GM21576 (cell line): ENCODE data around the gene GALNT18.
A peak's percentile ranks its signal among the peaks of the same experiment; 100 is the strongest.

Source experiments
- ATAC-seq: cut with Tn5 transposase; IDR thresholded peaks from one replicate; pipeline ENCODE4 v1.9.1; 2021; ENCODE audit warnings: mild to moderate bottlenecking, moderate library complexity; ENCODE audit not compliant: unreplicated experiment

GALNT18 gene

GRCh38 chr11:11626128-11626527, 4.3 kb upstream of the GALNT18 start:
- ATAC-seq = no peak

DNA sequence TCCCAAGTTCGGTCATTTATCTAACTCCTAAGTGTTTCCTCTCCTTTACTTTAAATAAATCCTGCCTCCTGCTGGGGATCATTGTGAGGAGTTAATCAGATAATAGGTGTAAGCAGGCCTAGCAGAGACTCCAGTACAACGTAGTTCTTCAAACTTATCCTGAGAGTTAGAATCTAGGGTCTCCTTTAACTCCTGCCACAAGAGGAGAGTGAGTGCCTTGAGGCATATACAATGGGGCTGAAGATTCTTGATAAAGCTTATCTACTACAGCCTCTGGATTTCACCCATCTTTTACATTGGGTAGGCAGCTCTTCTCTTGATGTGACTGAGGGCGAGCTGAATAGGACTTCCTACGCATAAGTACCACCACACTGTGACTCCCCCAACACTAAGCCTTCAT, 3.1 kb upstream of the GALNT18 start:
- ATAC-seq = no peak

DNA sequence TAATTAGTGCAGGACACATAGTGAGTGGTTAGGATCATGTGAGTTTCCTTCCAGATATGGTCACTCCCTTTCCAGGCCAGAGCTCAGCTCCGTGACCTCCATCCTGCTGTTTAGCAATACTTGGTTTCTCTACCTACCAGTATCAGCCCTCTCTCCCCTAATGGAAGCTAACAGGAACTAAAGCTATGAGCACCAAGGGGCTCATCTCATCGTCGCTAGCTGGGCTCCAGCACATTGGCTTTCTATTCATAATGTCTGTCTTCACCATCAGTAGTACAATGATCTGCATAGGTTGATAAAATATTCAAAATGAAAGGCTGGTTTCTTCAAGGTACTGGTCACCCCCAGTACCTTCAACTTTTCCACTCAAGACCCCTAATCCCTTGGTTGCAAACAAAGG, 2.4 kb upstream of the GALNT18 start:
- no peak for ATAC-seq

- ATAC-seq = no peak
Measured at GRCh38 chr11:11622772-11623171, 967 bp upstream of the GALNT18 start.

GRCh38 chr11:11622340-11622706, 518 bp upstream of the GALNT18 start:
- no peak for ATAC-seq

GRCh38 chr11:11620921-11621572, 758 bp downstream of the GALNT18 start:
- peak; percentile 14 for ATAC-seq

DNA sequence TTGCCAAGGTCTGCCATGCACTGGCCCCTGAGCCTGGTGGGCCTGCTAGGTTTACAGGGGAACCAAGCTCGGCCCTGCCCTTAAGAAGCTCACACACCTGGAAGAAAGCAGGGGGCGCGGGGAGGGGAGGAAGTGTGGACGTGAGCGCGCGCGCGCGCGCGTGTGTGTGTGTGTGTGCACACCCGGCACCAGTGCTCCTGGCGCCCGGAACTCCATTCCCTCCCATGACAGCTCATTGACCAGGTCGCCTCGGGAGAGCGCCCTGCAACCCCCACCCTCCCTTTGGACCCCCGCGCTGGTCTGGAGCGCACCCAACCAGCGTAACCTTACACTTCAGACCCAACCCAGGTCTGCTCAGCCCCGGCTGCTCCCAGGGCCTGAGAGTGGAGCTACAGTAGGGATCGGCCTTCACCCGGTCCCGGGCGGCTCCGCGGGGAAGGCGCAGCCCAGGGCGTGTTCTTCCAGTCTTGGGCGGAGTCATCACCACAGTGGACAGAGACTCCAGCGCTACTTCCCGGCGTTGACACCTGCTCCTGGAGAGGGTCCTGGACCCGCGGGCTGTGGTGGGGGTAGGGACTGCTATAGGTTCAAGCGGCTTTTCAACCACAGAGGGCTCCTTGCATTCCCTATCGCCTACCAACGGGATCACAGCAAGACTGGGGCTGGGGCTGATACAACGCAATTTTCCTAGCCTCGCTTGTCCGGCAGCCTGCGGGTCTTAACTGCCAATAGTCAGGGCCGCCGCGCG, 1.5 kb downstream of the GALNT18 start:
- ATAC-seq = no peak

DNA sequence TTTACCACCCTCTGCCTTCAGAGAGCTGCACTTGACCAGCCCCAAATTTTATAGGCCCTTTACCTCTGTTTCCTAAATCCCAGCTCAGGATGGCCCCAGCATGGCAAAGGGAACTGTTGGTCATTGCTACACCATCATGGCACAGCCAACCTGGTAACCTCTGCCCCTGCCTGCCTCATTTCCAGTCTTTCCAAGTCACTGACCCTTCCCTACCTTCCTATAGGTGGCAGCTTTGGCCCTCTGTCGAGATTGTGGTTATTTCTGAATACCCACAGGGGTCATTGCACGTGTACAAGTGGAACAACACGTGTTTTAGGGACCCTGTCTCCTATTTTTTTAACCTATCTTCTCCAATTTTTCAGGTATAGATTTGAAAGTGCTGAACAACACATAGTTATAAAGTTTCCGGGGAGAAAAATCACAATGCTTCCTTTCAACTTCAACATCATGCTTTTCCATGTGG, 2.8 kb downstream of the GALNT18 start:
- ATAC-seq = no peak

DNA sequence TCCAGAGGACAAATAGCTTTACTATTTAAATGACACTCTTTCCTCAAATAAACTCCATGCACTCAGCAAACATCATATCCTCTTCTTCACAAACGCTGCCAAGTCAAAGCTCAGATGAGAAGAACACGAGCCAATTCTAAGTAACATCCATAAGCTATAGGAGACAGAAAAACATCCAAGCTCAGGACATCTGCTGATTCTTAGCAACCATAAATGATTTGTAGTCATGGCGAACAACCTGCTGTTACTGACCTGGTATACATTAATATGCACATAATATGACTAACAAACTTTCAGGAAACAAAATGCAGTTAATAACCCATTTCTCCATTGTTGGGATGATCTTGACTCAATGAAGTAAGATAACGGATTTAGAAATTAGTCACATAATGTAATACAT, 6.7 kb downstream of the GALNT18 start:
- ATAC-seq = no peak

DNA sequence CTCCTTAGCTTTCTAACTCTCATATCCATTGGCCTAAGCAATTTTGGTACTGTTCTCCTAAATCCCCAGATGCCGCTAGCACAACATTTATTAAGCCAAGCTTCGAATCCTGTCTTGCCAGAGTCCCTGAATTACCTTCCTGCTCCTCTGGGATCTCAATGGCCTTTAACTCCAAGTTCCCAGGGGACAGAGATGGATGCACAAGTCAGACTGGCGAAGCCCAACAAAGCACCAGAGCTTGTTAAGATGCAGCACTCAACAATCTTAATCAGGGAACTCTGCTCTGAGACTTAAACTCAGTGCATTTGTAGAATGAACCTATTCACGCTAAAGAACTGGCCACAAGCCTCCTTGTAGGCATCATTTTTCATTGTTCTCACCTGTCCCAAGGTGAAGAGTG, 9.4 kb downstream of the GALNT18 start:
- no peak for ATAC-seq

GRCh38 chr11:11611381-11611780, 10.4 kb downstream of the GALNT18 start:
- no peak for ATAC-seq

GRCh38 chr11:11608783-11609232, 13.0 kb downstream of the GALNT18 start:
- no peak for ATAC-seq

GRCh38 chr11:11607772-11608171, 14.0 kb downstream of the GALNT18 start:
- ATAC-seq = no peak

- no peak for ATAC-seq
Measured at GRCh38 chr11:11605821-11606450, 15.9 kb downstream of the GALNT18 start.

GRCh38 chr11:11605181-11605580, 16.6 kb downstream of the GALNT18 start:
- no peak for ATAC-seq

- no peak for ATAC-seq
Measured at GRCh38 chr11:11604370-11604990, 17.3 kb downstream of the GALNT18 start.

DNA sequence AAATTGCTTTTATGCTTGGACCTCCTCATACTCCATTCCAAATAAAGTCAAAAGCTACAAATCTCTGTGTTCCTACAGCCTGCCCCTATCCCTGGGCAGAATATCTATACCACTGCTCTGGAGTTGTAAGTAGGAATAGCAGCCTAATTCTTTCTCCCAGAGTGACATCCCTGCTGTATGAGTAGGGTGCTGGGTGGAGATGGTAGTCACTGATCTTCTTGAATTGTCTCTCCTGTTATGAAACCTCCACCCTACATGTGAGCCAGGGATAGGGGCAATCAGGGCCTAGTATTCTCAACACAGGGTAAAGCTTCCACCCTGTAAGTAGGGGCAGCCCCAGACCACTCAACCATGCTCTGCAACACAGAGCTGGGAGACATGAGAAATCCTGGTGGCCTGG, 19.8 kb downstream of the GALNT18 start:
- no peak for ATAC-seq

DNA sequence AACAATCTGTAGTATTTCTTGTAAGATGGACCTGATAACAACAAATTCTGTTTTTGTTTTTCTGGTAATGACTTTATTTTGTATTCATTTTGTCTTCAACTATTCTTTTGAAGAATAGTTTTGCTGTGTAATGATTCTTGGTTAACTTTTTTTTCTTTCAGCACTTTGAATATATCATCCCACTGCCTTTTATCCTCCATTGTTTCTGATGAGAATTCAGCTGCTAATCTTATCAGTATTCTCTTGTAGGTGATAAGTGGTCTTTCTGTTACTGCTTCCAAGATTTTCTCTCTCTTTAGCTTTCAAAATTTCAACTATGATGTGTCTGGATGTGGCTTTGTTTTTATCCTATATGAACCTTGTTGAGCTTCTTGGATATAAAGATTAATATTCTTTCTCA, 21.5 kb downstream of the GALNT18 start:
- no peak for ATAC-seq

DNA sequence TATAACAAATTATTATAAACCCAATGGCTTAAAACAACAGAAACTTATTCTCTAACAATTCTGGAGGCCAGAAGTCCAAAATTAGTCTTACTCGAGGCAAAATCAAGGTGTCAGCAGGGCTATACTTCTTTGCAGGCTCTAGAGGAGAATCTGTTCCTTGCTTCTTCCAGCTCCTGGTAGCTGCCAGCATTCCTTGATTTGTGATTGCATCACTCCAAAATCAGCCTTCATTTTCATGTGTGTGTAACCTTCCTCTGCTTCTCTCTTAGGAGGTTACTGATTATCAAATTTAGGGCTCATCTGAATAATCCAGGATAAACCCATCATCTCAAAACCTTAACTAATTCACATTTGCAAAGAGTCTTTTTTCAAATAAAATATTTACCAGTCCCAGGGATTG, 23.6 kb downstream of the GALNT18 start:
- ATAC-seq = no peak

DNA sequence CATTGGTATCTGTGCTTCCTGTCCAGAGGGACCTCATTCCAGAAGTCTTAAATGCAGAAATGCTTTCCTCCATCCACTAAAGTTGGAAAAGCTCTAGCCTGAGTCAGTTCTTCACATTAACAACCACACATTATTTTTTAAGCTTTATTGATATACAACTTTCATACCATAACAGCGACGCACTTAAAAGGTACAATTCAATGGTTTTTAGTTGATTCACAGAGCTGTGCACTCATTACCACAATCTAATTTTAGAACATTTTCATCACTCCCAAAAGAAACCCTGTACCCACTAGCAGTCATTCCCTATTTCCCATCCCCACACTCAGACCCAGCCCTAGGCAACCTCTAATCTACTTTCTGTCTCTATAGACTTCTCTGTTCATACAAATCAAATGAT, 27.6 kb downstream of the GALNT18 start:
- no peak for ATAC-seq

DNA sequence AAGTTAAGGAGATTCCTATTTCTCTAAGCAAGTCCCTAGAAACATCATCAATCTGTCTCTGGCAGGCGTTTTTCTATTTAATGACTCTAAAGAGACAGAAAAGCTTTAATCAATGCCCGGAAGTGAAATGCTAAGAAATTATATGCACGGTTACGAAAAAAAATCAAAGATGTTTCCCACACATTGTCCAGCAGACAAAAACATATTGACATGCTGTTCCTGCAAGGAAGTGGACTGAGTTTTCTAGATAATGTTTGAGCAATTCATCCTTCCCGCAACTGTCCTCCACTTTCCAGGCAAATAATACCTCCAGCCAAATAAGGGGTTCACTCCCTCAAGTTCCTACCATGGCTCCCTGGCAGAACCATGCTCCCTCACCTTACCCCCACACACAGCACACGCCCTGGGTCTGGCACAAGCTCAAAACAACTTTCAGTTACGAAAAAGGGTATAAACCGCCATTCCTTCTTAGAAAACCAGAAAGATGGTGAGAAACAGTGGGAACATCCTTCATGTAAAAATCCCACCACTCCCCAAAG, 29.6 kb downstream of the GALNT18 start:
- no peak for ATAC-seq
